H9 (cell line): ENCODE data around the gene SMIM13. TPM values are rescaled to one million over a fixed set of nuclear protein-coding genes. Genes with fewer than 3 reads are reported as not detected.

Experiments
- DNase-seq: peaks from one replicate; pipeline ENCODE4 v3.0.0-alpha.2; 2017
- H2AFZ ChIP-seq: one replicate; pipeline ENCODE4 v1.6.1; 2013; ENCODE audit warnings: mild to moderate bottlenecking, low read length, control low read depth, moderate library complexity
- H2AK5ac ChIP-seq: 2 replicates; pipeline ENCODE4 v1.6.1; 2013; ENCODE audit warnings: low read length, control low read depth, mixed read lengths; ENCODE audit not compliant: insufficient read length
- H2BK120ac ChIP-seq: one replicate; pipeline ENCODE4 v1.6.1; 2013; ENCODE audit warnings: low read depth, mild to moderate bottlenecking, low read length, control low read depth, inconsistent platforms; ENCODE audit not compliant: poor library complexity, severe bottlenecking
- H2BK12ac ChIP-seq: 2 replicates; pipeline ENCODE4 v1.6.1; 2013; ENCODE audit warnings: low read length, control low read depth, mixed read lengths, low read depth; ENCODE audit not compliant: insufficient read length
- H2BK15ac ChIP-seq: 2 replicates; pipeline ENCODE4 v1.6.1; 2013; ENCODE audit warnings: low read depth, low read length, control low read depth
- H2BK20ac ChIP-seq: one replicate; pipeline ENCODE4 v1.6.1; 2013; ENCODE audit warnings: low read depth, mild to moderate bottlenecking, low read length, control low read depth, inconsistent platforms; ENCODE audit not compliant: poor library complexity, severe bottlenecking
- H2BK5ac ChIP-seq: 2 replicates; pipeline ENCODE4 v1.6.1; 2013; ENCODE audit warnings: low read length, control low read depth, mixed read lengths; ENCODE audit not compliant: insufficient read length
- H3K14ac ChIP-seq: 2 replicates; pipeline ENCODE4 v1.6.1; 2013; ENCODE audit warnings: low read length, control low read depth; ENCODE audit not compliant: insufficient read depth
- H3K18ac ChIP-seq: 2 replicates; pipeline ENCODE4 v1.6.1; 2013; ENCODE audit warnings: low read depth, mild to moderate bottlenecking, mixed read lengths, low read length, control low read depth; ENCODE audit not compliant: insufficient read length
- H3K23ac ChIP-seq: 2 replicates; pipeline ENCODE4 v1.6.1; 2013; ENCODE audit warnings: low read length, control low read depth, mixed read lengths, low read depth; ENCODE audit not compliant: insufficient read length
- H3K23me2 ChIP-seq: 2 replicates; pipeline ENCODE4 v1.6.1; 2013; ENCODE audit warnings: low read depth, mild to moderate bottlenecking, mixed read lengths, low read length, control low read depth; ENCODE audit not compliant: insufficient read length, poor library complexity, severe bottlenecking
- H3K27ac ChIP-seq: 2 replicates; pipeline ENCODE4 v1.5.1; 2013; ENCODE audit warnings: low read length, control low read depth, mixed read lengths, low read depth; ENCODE audit not compliant: insufficient read length
- H3K27me3 ChIP-seq: 2 replicates; pipeline ENCODE4 v1.6.1; 2013; ENCODE audit warnings: low read length, control low read depth, inconsistent platforms; ENCODE audit not compliant: insufficient read depth
- H3K4ac ChIP-seq: 2 replicates; pipeline ENCODE4 v1.6.1; 2013; ENCODE audit warnings: low read depth, mild to moderate bottlenecking, control low read depth, inconsistent platforms, low read length, moderate library complexity
- H3K4me1 ChIP-seq: 2 replicates; pipeline ENCODE4 v1.6.1; 2013; ENCODE audit warnings: low read length, control low read depth, inconsistent platforms; ENCODE audit not compliant: insufficient read depth
- H3K4me2 ChIP-seq: 2 replicates; pipeline ENCODE4 v1.6.1; 2013; ENCODE audit warnings: low read length, control low read depth, mixed read lengths; ENCODE audit not compliant: insufficient read length, insufficient read depth
- H3K56ac ChIP-seq: 2 replicates; pipeline ENCODE4 v1.6.1; 2013; ENCODE audit warnings: low read depth, mild to moderate bottlenecking, mixed read lengths, low read length, control low read depth; ENCODE audit not compliant: insufficient read length
- H3K79me1 ChIP-seq: 2 replicates; pipeline ENCODE4 v1.6.1; 2013; ENCODE audit warnings: low read depth, mild to moderate bottlenecking, moderate library complexity, low read length, control low read depth, inconsistent platforms; ENCODE audit not compliant: insufficient read depth, poor library complexity, severe bottlenecking
- H3K79me2 ChIP-seq: 2 replicates; pipeline ENCODE4 v1.6.1; 2013; ENCODE audit warnings: low read length, control low read depth, inconsistent platforms; ENCODE audit not compliant: insufficient read depth
- H3K9ac ChIP-seq: 2 replicates; pipeline ENCODE4 v1.6.1; 2013; ENCODE audit warnings: low read length, control low read depth, mixed read lengths; ENCODE audit not compliant: insufficient read length; ENCODE audit errors: extremely low read depth
- H3K9me3 ChIP-seq: one replicate; pipeline ENCODE4 v1.6.1; 2013; ENCODE audit warnings: low read depth, low read length, inconsistent platforms; ENCODE audit not compliant: control insufficient read depth
- H3T11ph ChIP-seq: one replicate; pipeline ENCODE4 v1.6.1; 2013; ENCODE audit warnings: mild to moderate bottlenecking, low read length, control low read depth, inconsistent platforms
- H4K20me1 ChIP-seq: one replicate; pipeline ENCODE4 v1.6.1; 2013; ENCODE audit not compliant: control insufficient read depth, insufficient read length, insufficient read depth
- H4K5ac ChIP-seq: 2 replicates; pipeline ENCODE4 v1.6.1; 2013; ENCODE audit warnings: low read depth, mild to moderate bottlenecking, mixed read lengths, low read length, control low read depth; ENCODE audit not compliant: insufficient read length
- H4K8ac ChIP-seq: replicated peaks from 2 replicates; pipeline ENCODE4 v1.6.1; 2013; ENCODE audit warnings: low read length, control low read depth, mixed read lengths, low read depth; ENCODE audit not compliant: insufficient read length
- H4K91ac ChIP-seq: 2 replicates; pipeline ENCODE4 v1.6.1; 2013; ENCODE audit warnings: low read depth, mild to moderate bottlenecking, moderate library complexity, mixed read lengths, low read length, control low read depth; ENCODE audit not compliant: insufficient read length
- H3K27ac Mint-ChIP-seq, 3 experiments: 2 replicates in 2 of 3; 3 replicates in 1 of 3; pipeline ENCODE4 v1.8.0; 2020 to 2021; ENCODE audit warnings: mixed read lengths in 3 of 3, mild to moderate bottlenecking in 1 of 3, moderate library complexity in 1 of 3
- H3K27me3 Mint-ChIP-seq: 2 replicates; pipeline ENCODE4 v1.8.0; 2021; ENCODE audit warnings: low read depth, mild to moderate bottlenecking, moderate library complexity, mixed read lengths
- H3K36me3 Mint-ChIP-seq, 3 experiments: 2 replicates in 2 of 3; 3 replicates in 1 of 3; pipeline ENCODE4 v1.8.0; 2020 to 2021; ENCODE audit warnings: low read depth in 3 of 3, mixed read lengths in 3 of 3; ENCODE audit not compliant: insufficient read depth in 1 of 3
- H3K4me1 Mint-ChIP-seq, 2 experiments: 2 replicates each; pipeline ENCODE4 v1.8.0; 2020; ENCODE audit warnings: mixed read lengths in 2 of 2
- H3K4me3 Mint-ChIP-seq, 2 experiments: 2 replicates in 1 of 2; 3 replicates in 1 of 2; pipeline ENCODE4 v1.8.0; 2020 to 2021; ENCODE audit warnings: mild to moderate bottlenecking in 2 of 2, mixed read lengths in 2 of 2, moderate library complexity in 1 of 2
- H3K9me3 Mint-ChIP-seq, 2 experiments: 2 replicates in 1 of 2; 3 replicates in 1 of 2; pipeline ENCODE4 v1.8.0; 2020; ENCODE audit warnings: mild to moderate bottlenecking in 2 of 2, mixed read lengths in 2 of 2, moderate library complexity in 1 of 2
- CTCF ChIP-seq: fragments of 200-600 bp; sonication (generic); conservative IDR thresholded peaks from 3 replicates; pipeline ENCODE4 v1.8.0; 2021; ENCODE audit warnings: antibody characterized with exemption, mild to moderate bottlenecking
- WGBS: extraction: QIAGEN DNeasy Blood & Tissue Kit; methylation state at CpG from one replicate; pipeline ENCODE4 v1.1.7; 2013; ENCODE audit warnings: missing lambda C conversion rate, low lambda C conversion rate, mixed read lengths; ENCODE audit not compliant: insufficient read length; ENCODE audit errors: extremely low coverage; 5-methylcytosine and 5-hydroxymethylcytosine counted together
- total RNA-seq: library from RNA; stranded (reverse); gene quantifications from 2 replicates; pipeline ENCODE4 v1.2.1, GENCODE V29; 2021

The SMIM13 gene
- total RNA-seq, 1 experiment from 2014 or later, result 10.6 TPM

- H4K8ac ChIP-seq, result no peak overlapping the region
- H3K27ac ChIP-seq, result no peak overlapping the region
- H3K4me1 ChIP-seq, result no peaks in the 10 kb centered on the region; the same call in 1 of the 2 replicates
- no peaks in the 10 kb centered on the region for H3K9me3 Mint-ChIP-seq
- H3K27me3 Mint-ChIP-seq, result no peaks in the 10 kb centered on the region; the same call in 1 of the 2 replicates
- no peak overlapping the region for H2BK120ac ChIP-seq
- H2AFZ ChIP-seq, result no peak overlapping the region
- TF ChIP-seq CTCF, result no peak
- H2AK5ac ChIP-seq, result no peak overlapping the region
- H3K36me3 Mint-ChIP-seq, result no peaks in the 10 kb centered on the region
- no peak overlapping the region for H3K27ac Mint-ChIP-seq
- H3K4ac ChIP-seq, result no peak overlapping the region
- WGBS, result no CpG with 5 or more reads among the region's 6 CpGs
- peaks cover 4 to 8% of the 10 kb centered on the region in 2 experiments; a peak in 3 of 4 replicates for H3K4me1 Mint-ChIP-seq
- no peak overlapping the region for H3K23ac ChIP-seq
- no peak overlapping the region for H3K18ac ChIP-seq
- no peak overlapping the region for H2BK15ac ChIP-seq
- no peak overlapping the region for H3T11ph ChIP-seq
- no peaks in the 10 kb centered on the region for H3K23me2 ChIP-seq
- H3K79me1 ChIP-seq, result no peaks in the 10 kb centered on the region
- no peaks in the 10 kb centered on the region for H4K20me1 ChIP-seq
- no peak overlapping the region for H2BK5ac ChIP-seq
- no peaks in the 10 kb centered on the region for H3K79me2 ChIP-seq
- H3K56ac ChIP-seq, result no peak overlapping the region
- H3K4me3 Mint-ChIP-seq, result no peak overlapping the region
- H2BK12ac ChIP-seq, result no peak overlapping the region
- H3K4me2 ChIP-seq, result no peak overlapping the region
- no peak for DNase-seq
- H2BK20ac ChIP-seq, result no peak overlapping the region
- H4K5ac ChIP-seq, result no peak overlapping the region
- no peak overlapping the region for H3K9ac ChIP-seq
- H3K14ac ChIP-seq, result no peak overlapping the region
- H3K27me3 ChIP-seq, result no peaks in the 10 kb centered on the region
- no peak overlapping the region for H4K91ac ChIP-seq
- H3K9me3 ChIP-seq, result no peaks in the 10 kb centered on the region
Observed at GRCh38 chr6:11066505-11067347, 26.9 kb upstream of the SMIM13 start.
